ENCODE measurements around the gene ODAD3.
"Not testable (repeated sequence)": the region's sequence is repeated elsewhere in the genome, so short reads cannot be mapped to it uniquely, and the experiment has no call there.

ODAD3 gene

DNA sequence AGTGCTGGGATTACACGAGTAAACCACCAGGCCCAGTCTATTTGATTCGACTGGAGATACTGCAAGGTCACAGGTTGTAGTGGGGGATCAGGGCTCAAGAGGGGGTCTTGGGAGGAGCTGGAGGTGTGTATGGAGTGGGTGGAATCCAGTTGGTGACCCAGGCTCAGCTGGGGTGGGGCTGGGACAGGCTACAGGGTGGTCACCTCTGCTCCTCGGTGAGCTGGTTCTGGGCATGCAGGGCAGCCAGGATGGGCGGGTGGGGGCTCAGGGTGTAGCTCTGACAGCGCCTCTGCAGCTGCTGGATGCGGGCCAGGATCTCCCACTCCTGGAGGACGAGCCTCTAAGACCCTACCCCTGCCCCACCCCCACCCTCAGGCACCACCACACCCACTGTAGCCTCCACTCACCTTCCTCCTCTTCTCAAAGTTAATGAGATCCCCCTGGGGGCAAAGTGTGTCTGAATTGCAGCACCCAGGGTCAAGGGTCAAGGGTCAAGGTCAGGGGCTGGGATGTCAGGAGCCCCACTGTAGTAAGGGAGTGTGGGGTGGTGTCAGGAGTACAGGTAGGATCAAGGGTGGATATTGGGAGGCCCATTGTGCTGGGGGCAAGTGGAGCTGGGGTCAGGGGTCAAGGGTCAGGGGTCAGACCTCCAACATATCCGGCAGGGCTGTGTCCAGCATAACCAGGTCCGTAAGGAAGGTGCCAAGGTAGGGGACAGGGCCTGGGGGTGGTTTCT is 32.9 kb downstream of the ODAD3 start:
- DNase-seq = no peak

GRCh38 chr19:11400798-11401197 is 34.1 kb downstream of the ODAD3 start:
- DNase-seq = no peak

- DNase-seq = no peak
Measured at GRCh38 chr19:11399667-11400066, 35.3 kb downstream of the ODAD3 start.

DNA sequence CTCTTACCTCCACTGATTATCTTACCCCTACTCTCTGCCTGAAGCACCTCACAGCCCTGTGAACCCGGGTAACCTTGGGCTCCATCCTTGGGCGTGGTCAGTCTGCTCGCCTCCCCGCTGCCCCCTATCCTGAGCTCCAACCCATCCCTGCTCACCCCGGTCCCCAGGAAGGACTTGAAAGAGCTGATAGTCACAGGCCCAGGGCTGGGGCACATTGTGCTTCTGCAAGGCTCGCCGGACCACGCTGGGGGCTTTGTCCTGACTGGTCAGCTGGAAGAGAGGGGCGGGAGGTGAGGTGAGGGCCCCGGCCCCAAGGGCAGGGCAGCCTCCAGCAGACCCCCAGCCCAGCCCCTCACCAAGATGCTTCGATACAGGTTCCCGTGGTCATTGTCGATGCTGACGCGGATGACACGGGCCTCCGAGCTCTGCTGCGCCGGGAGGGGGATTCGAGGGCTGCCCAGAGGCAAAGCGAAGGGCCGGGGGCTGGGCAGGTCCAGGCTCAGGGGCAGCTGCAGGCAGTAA is 37.8 kb downstream of the ODAD3 start:
- DNase-seq = no peak

- no peak for DNase-seq
Measured at GRCh38 chr19:11390933-11391680, 43.8 kb downstream of the ODAD3 start.

DNA sequence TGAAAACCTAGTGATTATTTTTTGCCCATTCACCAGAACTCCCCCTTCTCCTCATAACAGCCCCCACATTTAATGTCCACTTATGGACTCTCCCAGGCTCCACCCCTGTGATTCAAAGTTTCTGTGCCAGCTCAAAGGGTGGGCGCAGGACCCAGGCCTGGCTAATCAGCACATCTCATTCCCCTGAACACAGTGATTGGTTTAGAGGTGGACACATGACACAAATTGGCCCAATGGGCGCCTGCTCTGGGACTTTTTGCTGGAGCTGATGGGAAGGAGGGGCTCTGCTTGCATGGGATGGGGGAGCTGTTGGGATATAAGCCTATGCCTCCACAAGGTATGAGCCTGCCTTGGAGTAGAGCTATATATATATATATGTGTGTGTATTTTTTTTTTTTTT is 44.6 kb downstream of the ODAD3 start:
- DNase-seq = no peak

GRCh38 chr19:11387162-11388034 is 47.5 kb downstream of the ODAD3 start:
- peak; percentile 14 to 29 for DNase-seq

GRCh38 chr19:11384778-11385129 is 50.2 kb downstream of the ODAD3 start:
- no peak for DNase-seq

- no peak for DNase-seq
Measured at GRCh38 chr19:11383706-11384048, 51.2 kb downstream of the ODAD3 start.

DNA sequence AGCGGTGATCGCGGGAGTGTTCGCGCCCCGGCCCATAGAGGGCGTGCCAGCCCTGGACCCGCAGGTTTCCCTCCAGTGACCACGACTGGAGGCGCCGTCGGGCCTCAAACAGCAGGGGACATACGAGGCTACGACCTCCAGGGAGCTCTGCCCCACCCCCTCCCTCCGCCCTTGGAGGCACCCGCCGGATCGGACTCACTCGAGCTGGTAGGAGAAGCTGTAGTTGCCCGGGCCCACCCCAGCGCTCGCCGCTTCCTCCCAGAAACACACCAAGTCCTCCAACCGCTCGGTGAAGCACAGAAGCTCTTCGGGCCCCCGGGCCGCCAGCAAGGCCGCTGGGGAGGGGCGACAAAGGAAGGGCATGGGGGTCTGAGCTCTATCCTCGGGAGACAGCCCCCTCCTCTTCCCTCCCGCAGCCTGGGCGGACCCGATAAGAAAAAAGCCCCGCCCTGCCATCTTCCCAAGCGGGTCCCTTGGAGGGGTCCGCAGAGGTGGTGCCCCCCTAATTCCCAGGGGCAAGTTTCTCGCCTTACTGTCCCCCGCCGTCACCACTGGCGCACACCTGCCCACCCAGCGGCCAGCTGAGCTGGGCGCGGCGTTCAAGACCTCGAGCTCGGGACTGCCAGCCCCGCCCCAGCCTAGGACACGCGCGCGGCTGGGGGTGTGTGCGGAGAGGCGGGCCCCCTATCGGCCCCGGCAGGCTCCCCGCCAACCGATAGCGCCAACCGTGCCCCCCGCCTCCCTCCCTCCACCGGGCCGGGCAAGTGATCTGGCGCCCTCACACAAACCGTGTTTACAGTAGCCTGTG is 51.8 kb downstream of the ODAD3 start:
- peak in 1 of 2 experiments; percentile 30 for DNase-seq

DNA sequence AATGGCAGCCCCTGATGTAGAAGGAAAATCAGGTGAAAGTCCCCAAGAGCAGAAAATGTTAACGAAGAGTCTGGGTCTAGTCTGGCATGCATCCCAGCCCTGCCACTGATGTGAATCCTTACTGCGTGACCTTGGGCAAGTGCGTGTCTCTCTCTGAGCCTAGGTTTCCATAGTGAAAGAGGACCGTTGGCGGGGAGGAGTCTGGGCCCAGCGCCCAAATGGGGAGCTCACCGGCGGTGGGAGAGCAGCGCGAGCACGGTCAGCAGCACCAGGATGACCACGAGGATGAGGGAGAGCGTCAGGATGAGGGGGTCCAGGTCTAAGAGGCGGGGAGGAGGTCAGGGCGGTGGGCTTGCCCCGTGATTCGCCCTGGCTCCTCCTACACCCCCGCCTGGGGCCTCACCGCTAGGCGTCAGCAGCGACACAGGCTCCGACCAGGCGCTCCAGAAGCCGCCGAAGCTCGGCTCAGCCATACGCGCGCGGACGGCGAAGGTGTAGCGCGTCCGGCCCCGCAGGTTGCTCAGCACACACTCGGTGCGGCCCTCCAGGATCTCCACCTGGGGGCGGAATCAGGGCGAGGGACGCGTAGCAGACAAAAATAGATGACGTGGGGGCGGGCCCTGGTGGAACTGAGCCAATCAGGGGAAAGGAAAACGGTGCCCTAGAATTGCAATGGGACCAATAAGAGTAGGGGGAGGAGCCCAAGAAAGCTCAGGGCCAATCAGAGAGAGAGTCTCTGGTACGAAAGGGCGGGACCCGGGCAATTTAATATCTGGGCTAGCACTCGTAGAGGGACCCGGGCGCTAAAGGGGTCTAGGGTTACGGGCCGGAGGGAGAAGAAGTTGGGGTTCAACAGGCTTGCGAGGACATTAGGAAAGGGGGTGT is 54.0 kb downstream of the ODAD3 start:
- peak; percentile 93 to 96 for DNase-seq

DNA sequence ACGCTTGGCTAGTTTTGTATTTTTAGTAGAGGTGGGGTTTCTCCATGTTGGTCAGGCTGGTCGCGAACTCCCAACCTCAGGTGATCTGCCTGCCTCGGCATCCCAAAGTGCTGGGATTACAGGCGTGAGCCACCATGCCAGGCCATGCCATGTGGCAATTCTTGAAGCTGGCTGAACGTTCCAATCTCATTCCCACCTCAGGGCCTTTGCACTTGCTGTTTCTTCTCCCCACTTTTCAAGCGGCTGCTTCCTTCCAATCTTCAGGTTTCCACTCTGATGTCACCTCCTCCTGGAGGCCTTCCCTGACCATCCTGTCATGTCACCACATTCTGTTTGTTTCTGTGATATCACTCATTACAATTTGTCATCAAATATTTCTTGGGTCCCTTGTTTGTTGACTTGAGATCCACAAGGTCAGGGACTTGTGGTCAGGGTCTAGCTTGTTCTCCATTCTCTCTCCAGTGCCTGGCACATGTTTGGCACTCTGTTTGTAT is 55.0 kb downstream of the ODAD3 start:
- DNase-seq = no peak

- not testable (repeated sequence) for DNase-seq
Measured at GRCh38 chr19:11379269-11379845, 55.6 kb downstream of the ODAD3 start.

DNA sequence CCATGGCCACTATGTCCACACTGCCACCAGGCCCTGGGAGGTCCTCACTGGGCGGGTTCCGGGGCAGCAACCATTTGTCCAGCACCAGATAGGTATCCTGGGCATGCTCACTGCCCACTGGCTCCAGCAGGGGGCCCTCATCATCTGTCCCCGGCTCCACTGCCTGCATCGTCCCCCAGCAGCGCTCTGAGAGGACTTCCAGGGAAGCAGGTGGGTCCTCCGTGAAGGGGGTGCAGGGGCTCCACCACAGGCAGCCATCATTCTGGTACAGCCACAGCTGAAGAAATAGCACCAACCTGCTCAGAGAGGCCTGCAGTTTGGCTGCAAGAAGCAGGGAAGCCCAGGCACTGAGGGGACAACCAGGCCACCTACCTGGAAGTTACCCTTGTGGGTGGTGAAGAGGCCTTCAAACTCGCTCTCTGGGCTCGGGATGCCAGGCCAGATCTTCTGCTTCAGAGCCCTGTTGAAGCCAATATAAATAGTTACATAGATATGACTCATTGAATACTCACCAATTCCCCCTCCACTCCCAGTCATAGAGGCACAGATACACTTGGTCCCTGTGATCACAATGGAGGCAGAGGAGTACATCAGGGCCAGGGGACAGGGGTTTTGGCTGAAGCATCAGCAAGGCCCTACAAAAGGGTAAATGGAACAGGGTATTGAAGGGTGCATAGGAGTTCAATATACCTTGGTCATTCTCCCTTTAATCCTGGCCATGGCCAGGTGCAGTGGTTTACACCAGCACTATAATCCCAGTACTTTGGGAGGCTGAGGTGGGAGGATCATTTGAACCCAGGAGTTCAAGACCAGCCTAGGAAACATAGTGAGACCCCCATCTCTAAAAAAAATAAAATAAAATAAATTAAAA is 56.4 kb downstream of the ODAD3 start:
- peak; percentile 17 to 35 for DNase-seq

GRCh38 chr19:11377756-11378155 is 57.2 kb downstream of the ODAD3 start:
- no peak for DNase-seq

GRCh38 chr19:11377237-11377636 is 57.7 kb downstream of the ODAD3 start:
- DNase-seq = no peak

- DNase-seq = peak; percentile 35 to 68
Measured at GRCh38 chr19:11375143-11375948, 59.6 kb downstream of the ODAD3 start.

- peak; percentile 99 for DNase-seq
Measured at GRCh38 chr19:11374433-11375142, 60.3 kb downstream of the ODAD3 start, which contains the start of gene SWSAP1. Gene SWSAP1 (plus strand): TSS chr19:11374666. CDS start chr19:11374681, 15 bp downstream.
